ENCODE measurements around the gene OR7C2. TPM values are rescaled to one million over a fixed set of nuclear protein-coding genes. Genes with fewer than 3 reads are reported as not detected.

Gene OR7C2
- total and polyA plus RNA-seq, 2 of the 13 experiments (the other 11 are each of a cell fraction or from before 2014, with no cell fraction given) = not detected

DNA sequence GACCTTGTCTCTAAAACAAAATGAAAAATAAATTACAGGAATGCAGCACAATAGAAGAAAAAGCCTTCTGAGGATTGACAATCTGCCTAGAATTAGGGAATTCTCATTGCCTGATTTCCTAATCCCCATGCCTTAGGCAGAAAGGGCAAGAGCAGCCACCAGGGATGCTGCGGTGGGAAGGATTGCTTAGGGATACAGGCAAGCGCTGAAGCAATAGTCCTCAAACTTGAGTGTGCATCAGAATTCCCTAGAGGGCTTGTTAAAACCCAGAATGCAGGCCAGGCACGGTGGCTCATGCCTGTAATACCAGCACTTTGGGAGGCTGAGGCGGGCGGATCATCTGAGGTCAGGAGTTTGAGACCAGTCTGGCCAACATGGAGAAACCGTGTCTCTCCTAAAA is 1.0 kb upstream of the OR7C2 start (continued):
- TF ChIP-seq, protein P1, sequence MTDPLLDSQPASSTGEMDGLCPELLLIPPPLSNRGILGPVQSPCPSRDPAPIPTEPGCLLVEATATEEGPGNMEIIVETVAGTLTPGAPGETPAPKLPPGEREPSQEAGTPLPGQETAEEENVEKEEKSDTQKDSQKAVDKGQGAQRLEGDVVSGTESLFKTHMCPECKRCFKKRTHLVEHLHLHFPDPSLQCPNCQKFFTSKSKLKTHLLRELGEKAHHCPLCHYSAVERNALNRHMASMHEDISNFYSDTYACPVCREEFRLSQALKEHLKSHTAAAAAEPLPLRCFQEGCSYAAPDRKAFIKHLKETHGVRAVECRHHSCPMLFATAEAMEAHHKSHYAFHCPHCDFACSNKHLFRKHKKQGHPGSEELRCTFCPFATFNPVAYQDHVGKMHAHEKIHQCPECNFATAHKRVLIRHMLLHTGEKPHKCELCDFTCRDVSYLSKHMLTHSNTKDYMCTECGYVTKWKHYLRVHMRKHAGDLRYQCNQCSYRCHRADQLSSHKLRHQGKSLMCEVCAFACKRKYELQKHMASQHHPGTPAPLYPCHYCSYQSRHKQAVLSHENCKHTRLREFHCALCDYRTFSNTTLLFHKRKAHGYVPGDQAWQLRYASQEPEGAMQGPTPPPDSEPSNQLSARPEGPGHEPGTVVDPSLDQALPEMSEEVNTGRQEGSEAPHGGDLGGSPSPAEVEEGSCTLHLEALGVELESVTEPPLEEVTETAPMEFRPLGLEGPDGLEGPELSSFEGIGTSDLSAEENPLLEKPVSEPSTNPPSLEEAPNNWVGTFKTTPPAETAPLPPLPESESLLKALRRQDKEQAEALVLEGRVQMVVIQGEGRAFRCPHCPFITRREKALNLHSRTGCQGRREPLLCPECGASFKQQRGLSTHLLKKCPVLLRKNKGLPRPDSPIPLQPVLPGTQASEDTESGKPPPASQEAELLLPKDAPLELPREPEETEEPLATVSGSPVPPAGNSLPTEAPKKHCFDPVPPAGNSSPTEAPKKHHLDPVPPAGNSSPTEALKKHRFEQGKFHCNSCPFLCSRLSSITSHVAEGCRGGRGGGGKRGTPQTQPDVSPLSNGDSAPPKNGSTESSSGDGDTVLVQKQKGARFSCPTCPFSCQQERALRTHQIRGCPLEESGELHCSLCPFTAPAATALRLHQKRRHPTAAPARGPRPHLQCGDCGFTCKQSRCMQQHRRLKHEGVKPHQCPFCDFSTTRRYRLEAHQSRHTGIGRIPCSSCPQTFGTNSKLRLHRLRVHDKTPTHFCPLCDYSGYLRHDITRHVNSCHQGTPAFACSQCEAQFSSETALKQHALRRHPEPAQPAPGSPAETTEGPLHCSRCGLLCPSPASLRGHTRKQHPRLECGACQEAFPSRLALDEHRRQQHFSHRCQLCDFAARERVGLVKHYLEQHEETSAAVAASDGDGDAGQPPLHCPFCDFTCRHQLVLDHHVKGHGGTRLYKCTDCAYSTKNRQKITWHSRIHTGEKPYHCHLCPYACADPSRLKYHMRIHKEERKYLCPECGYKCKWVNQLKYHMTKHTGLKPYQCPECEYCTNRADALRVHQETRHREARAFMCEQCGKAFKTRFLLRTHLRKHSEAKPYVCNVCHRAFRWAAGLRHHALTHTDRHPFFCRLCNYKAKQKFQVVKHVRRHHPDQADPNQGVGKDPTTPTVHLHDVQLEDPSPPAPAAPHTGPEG (CRISPR knock-in tag; IDR thresholded peaks at IDR 0.05) = no peak

DNA sequence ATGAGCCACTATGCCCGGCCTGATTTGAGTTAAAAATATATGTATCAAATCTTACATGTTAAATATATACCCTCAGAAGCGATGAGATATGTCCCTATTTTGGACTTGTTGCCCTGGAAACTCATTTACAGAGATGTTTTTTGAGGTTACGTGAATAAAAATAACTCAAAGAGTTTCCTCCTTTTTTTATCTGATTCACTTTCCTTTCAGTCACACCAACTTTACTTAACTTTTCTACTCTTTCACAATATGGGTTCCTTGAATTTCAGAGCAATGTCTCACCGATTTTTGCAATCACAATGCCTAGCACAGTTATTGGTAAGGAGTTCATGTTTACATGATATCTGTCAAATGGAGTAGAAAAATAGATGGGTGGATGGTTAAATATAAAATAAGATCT is 2.3 kb downstream of the OR7C2 start:
- H3K79me2 ChIP-seq (ENCODE audit: insufficient read depth, low read length) = no peaks in the 10 kb centered on the region
- 12% methylated on average over 4 of the region's 4 CpGs for WGBS (ENCODE audit: low lambda C conversion rate)
- no peak for TF ChIP-seq TAF15 (IDR thresholded peaks at IDR 0.05; ENCODE audit: low read depth, low read length, poor library complexity, severe bottlenecking)
- H3K27me3 ChIP-seq (ENCODE audit: control insufficient read depth in 1 of 2, insufficient read depth in 2 of 2, low read length in 2 of 2) = no peaks in the 10 kb centered on the region; a peak in 1 of 5 replicates
- no peak overlapping the region for H2AFZ ChIP-seq (ENCODE audit: low read length)
- ATAC-seq (no peak), FAIRE-seq (no peak), DNase-seq (ENCODE audit: low spot score) (no peak)
- H3K9ac ChIP-seq (ENCODE audit: insufficient read depth, low read depth, low read length) = no peak overlapping the region
- CTCF ChIA-PET (ENCODE audit: low intra/inter-chr PET ratio, low total read pairs) = no interaction called here
- no peak overlapping the region for H3K27ac ChIP-seq (ENCODE audit: extremely low read length, insufficient read depth, low read length)
- no peak overlapping the region for H3K4me3 ChIP-seq (replicated peaks in 1 of 3; ENCODE audit: insufficient read depth in 1 of 3, low read depth in 2 of 3, low read length in 3 of 3)
- BruUV-seq (replicated peaks) = no TSS peak
- intact Hi-C loops (cut with micrococcal nuclease; ENCODE audit: unreplicated experiment) = no loop called here
- H3K4me2 ChIP-seq (ENCODE audit: low read depth, low read length) = no peak overlapping the region
- in situ Hi-C loops (cut with HindIII; ENCODE audit: extremely low pct_ligation_motif_present, low pct_unique_long_range_greater_than_20kb) = no loop called here
- POLR2A ChIA-PET = no interaction called here
- H3K36me3 ChIP-seq (replicated peaks in 1 of 2; ENCODE audit: control insufficient read depth in 1 of 2, insufficient read depth in 2 of 2, low read length in 2 of 2) = no peaks in the 10 kb centered on the region
- H3K9me3 ChIP-seq (ENCODE audit: low read length) = no peaks in the 10 kb centered on the region
- no peaks in the 10 kb centered on the region for H3K4me1 ChIP-seq (ENCODE audit: insufficient read depth, low read length)
- H4K20me1 ChIP-seq (ENCODE audit: insufficient read depth, low read length) = no peaks in the 10 kb centered on the region
